Smooth muscle cell of the pulmonary artery (primary cell): ENCODE results near the gene MTHFD1. TPM values are rescaled to one million over a fixed set of nuclear protein-coding genes. Genes with fewer than 3 reads are reported as not detected.

Source experiments
- total RNA-seq: library from RNA; depleted of rRNA; stranded (reverse); fragments of >200 nt; gene quantifications from 2 replicates; pipeline ENCODE4 v1.2.3, GENCODE V29; 2014

MTHFD1 gene
- 36.3 and 58.1 TPM in 2 replicates for total RNA-seq

DNA sequence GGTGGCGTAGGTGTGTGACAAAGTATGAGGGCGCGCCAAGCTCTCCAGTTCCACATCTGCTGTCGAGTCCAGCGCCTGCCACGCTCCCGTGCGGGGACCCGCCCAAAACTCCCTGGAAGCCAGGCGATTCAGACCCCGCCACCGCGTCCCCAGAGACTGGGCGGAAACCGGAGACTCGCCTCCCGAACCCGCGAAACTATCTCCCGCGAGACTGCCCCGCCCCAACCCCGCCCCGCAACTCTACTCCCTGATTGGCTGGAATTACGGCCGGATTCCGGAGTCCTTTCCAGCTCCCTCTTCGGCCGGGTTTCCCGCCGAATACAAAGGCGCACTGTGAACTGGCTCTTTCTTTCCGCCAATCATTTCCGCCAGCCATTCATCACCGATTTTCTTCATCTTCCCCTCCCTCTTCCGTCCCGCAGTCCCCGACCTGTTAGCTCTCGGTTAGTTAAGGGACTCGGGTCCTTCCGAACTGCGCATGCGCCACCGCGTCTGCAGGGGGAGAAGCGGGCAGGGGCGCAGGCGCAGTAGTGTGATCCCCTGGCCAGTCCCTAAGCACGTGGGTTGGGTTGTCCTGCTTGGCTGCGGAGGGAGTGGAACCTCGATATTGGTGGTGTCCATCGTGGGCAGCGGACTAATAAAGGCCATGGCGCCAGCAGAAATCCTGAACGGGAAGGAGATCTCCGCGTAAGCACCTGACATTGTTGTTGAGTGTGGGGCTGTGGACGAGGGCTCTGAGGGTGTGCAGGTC is at the start of gene MTHFD1:
Gene MTHFD1 (plus strand): TSS at position 572 of the 751 bp plus-strand sequence. CDS start 75 bp downstream, at position 647.

GRCh38 chr14:64465191-64465822 is 77.2 kb downstream of the MTHFD1 start, which contains the start of gene AKAP5:
Gene AKAP5, plus strand, starts transcription at chr14:64465499. Its CDS starts 2,896 bp downstream, at chr14:64468395.

DNA sequence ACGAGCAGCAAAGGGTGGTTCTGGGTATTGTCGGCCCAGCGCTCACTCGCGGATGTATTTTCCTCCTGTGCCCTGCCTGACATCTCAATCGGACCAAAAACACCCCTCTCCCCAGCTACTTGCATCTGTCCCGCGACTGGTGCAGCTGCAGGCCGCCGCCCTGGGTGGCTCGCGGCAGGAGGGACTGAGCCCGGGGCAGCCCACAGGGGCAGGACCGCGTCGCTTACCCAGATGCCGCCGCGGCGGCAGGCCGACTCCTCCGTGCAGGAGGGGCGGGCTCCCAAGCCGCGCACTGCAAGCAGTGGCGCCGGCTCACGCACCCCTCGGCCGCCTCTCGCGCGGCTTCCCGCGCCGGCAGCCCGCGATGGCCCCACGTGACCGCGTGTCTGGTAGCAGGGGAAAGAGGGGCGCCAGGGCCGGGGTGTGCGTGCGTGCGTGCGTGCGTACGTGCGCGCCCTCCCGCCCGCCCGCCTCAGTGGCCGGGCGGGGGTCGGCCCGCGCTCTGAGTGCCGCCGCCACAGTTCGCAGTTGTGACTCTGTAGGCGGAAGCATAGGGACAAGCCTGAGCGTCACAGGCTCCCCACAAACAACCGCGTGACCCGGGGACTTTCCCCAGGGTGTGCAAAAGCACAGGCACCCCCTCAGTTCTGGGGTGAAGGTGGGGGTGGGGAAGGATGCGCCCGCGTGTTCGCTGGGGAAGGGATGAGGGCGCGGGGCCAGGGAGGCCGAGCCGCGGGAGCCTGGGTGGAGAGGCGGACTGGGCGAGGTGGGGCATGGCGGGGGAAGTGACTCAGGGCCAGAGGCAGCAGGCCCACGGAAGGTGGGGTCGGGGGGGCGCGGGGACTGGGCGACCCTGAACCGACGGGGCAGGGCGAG is 115.5 kb downstream of the MTHFD1 start, which contains the start of gene ZBTB25:
Gene ZBTB25 (minus strand): TSS at position 405 of the 876 bp plus-strand sequence. CDS start 13,305 bp downstream, outside the sequence.

GRCh38 chr14:64504310-64504896 is 116.2 kb downstream of the MTHFD1 start, which contains the start of gene ZBTB1:
Gene ZBTB1, plus strand, starts transcription at chr14:64504770. Its CDS starts 16,735 bp downstream, at chr14:64521505.

Other genes starting within 250 kb of the MTHFD1 start
- gene ESR2, start 94.0 kb upstream of the MTHFD1 start, total RNA-seq = 0.07 and 0.33 TPM in 2 replicates
- gene AKAP5, start 77.1 kb downstream of the MTHFD1 start, total RNA-seq = 0.20 and 0.56 TPM in 2 replicates
- gene ZBTB25, start 115.5 kb downstream of the MTHFD1 start, total RNA-seq = 9.3 and 14.3 TPM in 2 replicates
- gene ZBTB1, start 116.4 kb downstream of the MTHFD1 start, total RNA-seq = 45.4 and 46.6 TPM in 2 replicates
- gene HSPA2, start 152.4 kb downstream of the MTHFD1 start, total RNA-seq = 18.0 and 23.3 TPM in 2 replicates
- 0.39 and 1.2 TPM in 2 replicates for gene PPP1R36, start 161.6 kb downstream of the MTHFD1 start, total RNA-seq